Karpas-422 (cell line): ENCODE data around the gene C16orf87. TPM values are rescaled to one million over a fixed set of nuclear protein-coding genes. Genes with fewer than 3 reads are reported as not detected.
"Not testable (repeated sequence)": the region's sequence is repeated elsewhere in the genome, so short reads cannot be mapped to it uniquely, and the experiment has no call there.

Experiments used
- DNase-seq: peaks from one replicate; pipeline ENCODE4 v3.0.0-alpha.2; 2015
- H2AFZ ChIP-seq: fragments of 200-600 bp; sonication (generic); 2 replicates; pipeline ENCODE4 v1.6.1; 2014; ENCODE audit warnings: antibody characterized with exemption, low read length, mixed read lengths
- H3K27ac ChIP-seq: fragments of 200-600 bp; sonication (generic); 2 replicates; pipeline ENCODE4 v1.5.1; 2014; ENCODE audit warnings: mild to moderate bottlenecking, low read length, moderate library complexity
- H3K27me3 ChIP-seq: fragments of 200-600 bp; sonication (generic); 2 replicates; pipeline ENCODE4 v1.6.1; 2014; ENCODE audit warnings: low read length, mixed read lengths
- H3K36me3 ChIP-seq: fragments of 200-600 bp; sonication (generic); 2 replicates; pipeline ENCODE4 v1.6.1; 2014; ENCODE audit warnings: low read length, mixed read lengths; ENCODE audit not compliant: insufficient read depth
- H3K4me1 ChIP-seq: fragments of 200-600 bp; sonication (generic); 2 replicates; pipeline ENCODE4 v1.6.1; 2014; ENCODE audit warnings: mild to moderate bottlenecking, low read length, mixed read lengths
- H3K4me2 ChIP-seq: fragments of 200-600 bp; sonication (generic); 2 replicates; pipeline ENCODE4 v1.6.1; 2014; ENCODE audit warnings: low read length, low read depth, mild to moderate bottlenecking; ENCODE audit not compliant: poor library complexity, severe bottlenecking
- H3K4me3 ChIP-seq: fragments of 200-600 bp; sonication (generic); 2 replicates; pipeline ENCODE4 v1.5.1; 2014; ENCODE audit warnings: mild to moderate bottlenecking, antibody characterized with exemption, low read length, mixed read lengths
- H3K79me2 ChIP-seq: fragments of 200-600 bp; sonication (generic); 2 replicates; pipeline ENCODE4 v1.6.1; 2014; ENCODE audit warnings: mild to moderate bottlenecking, low read length, mixed read lengths
- H3K9ac ChIP-seq: fragments of 200-600 bp; sonication (generic); 2 replicates; pipeline ENCODE4 v1.6.0; 2014; ENCODE audit warnings: low read length
- H3K9me2 ChIP-seq: fragments of 200-600 bp; sonication (generic), shearing (Covaris generic); replicated peaks from 2 replicates; pipeline ENCODE4 v1.6.0; 2014; ENCODE audit warnings: mild to moderate bottlenecking, low read length, moderate library complexity; ENCODE audit not compliant: insufficient read depth
- H3K9me3 ChIP-seq: fragments of 300-700, 200-600 bp; sonication (generic); 2 replicates; pipeline ENCODE4 v1.6.1; 2014; ENCODE audit warnings: low read length, mixed read lengths
- H4K20me1 ChIP-seq: fragments of 200-600 bp; sonication (generic); 2 replicates; pipeline ENCODE4 v1.6.1; 2014; ENCODE audit warnings: mild to moderate bottlenecking, antibody characterized with exemption, low read length, low read depth; ENCODE audit not compliant: insufficient read depth
- total RNA-seq: library from RNA; depleted of rRNA; stranded (reverse); fragments of >200 nt; shearing (Covaris generic); gene quantifications from 2 replicates; pipeline ENCODE4 v1.2.3, GENCODE V29; 2014; ENCODE audit warnings: low replicate concordance; rRNA removed

The C16orf87 gene, protein sequence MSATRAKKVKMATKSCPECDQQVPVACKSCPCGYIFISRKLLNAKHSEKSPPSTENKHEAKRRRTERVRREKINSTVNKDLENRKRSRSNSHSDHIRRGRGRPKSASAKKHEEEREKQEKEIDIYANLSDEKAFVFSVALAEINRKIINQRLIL
- 25.3 and 37.8 TPM in 2 replicates for total RNA-seq

GRCh38 chr16:46830902-46831647, at the start of gene C16orf87:
Gene C16orf87 (minus strand): TSS chr16:46831180. CDS start chr16:46831149, 31 bp downstream.
- peaks cover 3% of the 10 kb centered on the region; the same call in 1 of the 2 replicates for H4K20me1 ChIP-seq
- no peaks in the 10 kb centered on the region for H3K27me3 ChIP-seq
- peak within 1 kb of the TSS; percentile 47; the same call in 1 of the 2 replicates for H2AFZ ChIP-seq

DNA sequence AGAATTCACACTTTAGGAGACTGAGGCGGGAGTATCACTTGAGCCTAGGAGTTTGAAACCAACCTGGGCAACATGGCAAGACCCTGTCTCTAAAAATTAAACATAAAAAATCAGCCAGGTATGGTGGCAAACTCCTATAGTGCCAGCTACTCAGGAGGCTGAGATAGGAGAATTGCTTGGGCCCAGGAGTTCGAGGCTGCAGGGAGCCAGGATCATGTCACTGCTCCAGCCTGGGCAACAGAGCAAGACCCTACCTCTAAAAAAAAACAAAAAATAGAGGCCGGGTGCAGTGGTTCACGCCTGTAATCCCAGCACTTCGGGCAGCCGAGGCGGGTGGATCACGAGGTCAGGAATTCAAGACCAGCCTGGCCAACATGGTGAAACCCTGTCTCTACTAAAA, 44.3 kb upstream of the C16orf87 start:
- no peak overlapping the region for H3K27ac ChIP-seq
- H3K4me2 ChIP-seq: no peak overlapping the region
- H3K79me2 ChIP-seq: no peaks in the 10 kb centered on the region
- DNase-seq: no peak
- no peak overlapping the region for H2AFZ ChIP-seq
- H3K9ac ChIP-seq: no peak overlapping the region
- H3K4me1 ChIP-seq: peaks cover 3% of the 10 kb centered on the region; the same call in 1 of the 2 replicates
- H3K36me3 ChIP-seq: no peaks in the 10 kb centered on the region
- H3K9me2 ChIP-seq: no peaks in the 10 kb centered on the region
- H4K20me1 ChIP-seq: no peaks in the 10 kb centered on the region
- H3K9me3 ChIP-seq: no peaks in the 10 kb centered on the region
- H3K4me3 ChIP-seq: no peak overlapping the region
- H3K27me3 ChIP-seq: no peaks in the 10 kb centered on the region

More at GRCh38 chr16:46830902-46831647, at the start of gene C16orf87:
- peak within 1 kb of the TSS; percentile 90 for H3K27ac ChIP-seq
- H3K9me3 ChIP-seq: no peaks in the 10 kb centered on the region
- H3K4me2 ChIP-seq: peak within 1 kb of the TSS; percentile 82
- peaks cover 70% of the 10 kb centered on the region for H3K4me1 ChIP-seq
- DNase-seq: peak; percentile 98
- peak within 1 kb of the TSS; percentile 93 for H3K4me3 ChIP-seq
- no peaks in the 10 kb centered on the region for H3K9me2 ChIP-seq
- peak within 1 kb of the TSS; percentile 93 for H3K9ac ChIP-seq
- H3K79me2 ChIP-seq: peaks cover 48% of the 10 kb centered on the region
- peaks cover 6% of the 10 kb centered on the region; the same call in 1 of the 2 replicates for H3K36me3 ChIP-seq

DNA sequence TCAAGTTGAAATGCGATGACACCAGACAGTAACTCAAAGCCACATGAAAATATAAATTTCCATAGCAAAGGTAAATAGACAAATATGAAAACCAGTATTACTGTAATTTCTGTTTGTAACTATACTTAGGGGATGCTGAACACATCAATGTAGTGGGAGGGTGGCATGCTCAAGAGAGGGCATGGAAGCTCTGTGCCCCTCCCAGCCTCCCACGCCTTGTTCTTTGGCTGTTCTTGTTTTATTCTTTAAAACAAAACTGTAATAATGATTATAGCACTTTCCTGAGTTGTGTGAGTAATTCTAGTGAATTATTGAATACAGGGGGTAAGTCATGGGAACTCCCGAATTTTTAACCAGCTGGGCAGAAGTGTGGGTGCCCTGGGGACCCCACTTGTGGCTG, 42.2 kb upstream of the C16orf87 start:
- H3K79me2 ChIP-seq: no peaks in the 10 kb centered on the region
- no peaks in the 10 kb centered on the region for H3K36me3 ChIP-seq
- no peak overlapping the region for H3K27ac ChIP-seq
- DNase-seq: no peak
- no peaks in the 10 kb centered on the region for H3K9me2 ChIP-seq
- no peak overlapping the region for H3K9ac ChIP-seq
- H3K4me3 ChIP-seq: no peak overlapping the region
- no peak overlapping the region for H3K4me2 ChIP-seq
- H3K27me3 ChIP-seq: no peaks in the 10 kb centered on the region
- H3K4me1 ChIP-seq: peaks cover 1% of the 10 kb centered on the region; the same call in 1 of the 2 replicates
- H3K9me3 ChIP-seq: no peaks in the 10 kb centered on the region
- H2AFZ ChIP-seq: no peak overlapping the region
- H4K20me1 ChIP-seq: no peaks in the 10 kb centered on the region

GRCh38 chr16:46871597-46871996, 40.6 kb upstream of the C16orf87 start:
- DNase-seq: no peak
- no peaks in the 10 kb centered on the region for H3K4me1 ChIP-seq
- no peaks in the 10 kb centered on the region for H3K27me3 ChIP-seq
- no peaks in the 10 kb centered on the region for H3K36me3 ChIP-seq
- H3K4me2 ChIP-seq: no peak overlapping the region
- no peak overlapping the region for H3K27ac ChIP-seq
- no peak overlapping the region for H2AFZ ChIP-seq
- H3K9me2 ChIP-seq: no peaks in the 10 kb centered on the region
- no peaks in the 10 kb centered on the region for H3K9me3 ChIP-seq
- no peak overlapping the region for H3K9ac ChIP-seq
- no peaks in the 10 kb centered on the region for H4K20me1 ChIP-seq
- H3K4me3 ChIP-seq: no peak overlapping the region
- no peaks in the 10 kb centered on the region for H3K79me2 ChIP-seq

DNA sequence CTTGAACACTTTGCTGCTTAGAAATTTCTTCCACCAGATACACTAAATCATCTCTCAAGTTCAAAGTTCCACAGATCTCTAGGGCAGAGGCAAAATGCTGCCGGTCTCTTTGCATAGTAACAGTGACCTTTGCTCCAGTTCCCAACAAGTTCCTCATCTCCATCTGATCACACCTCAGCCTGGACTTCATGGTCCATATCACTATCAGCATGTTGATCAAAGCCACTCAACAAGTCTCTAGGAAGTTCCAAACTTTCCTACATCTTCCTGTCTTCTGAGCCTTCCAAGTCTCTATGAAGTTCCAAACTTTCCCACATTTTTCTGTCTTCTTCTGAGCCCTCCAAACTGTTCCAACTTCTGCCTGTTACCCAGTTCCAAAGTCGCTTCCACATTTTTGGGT, 37.9 kb upstream of the C16orf87 start:
- not testable (repeated sequence) for H3K4me2 ChIP-seq, H3K79me2 ChIP-seq, H3K27ac ChIP-seq, H3K9me2 ChIP-seq, H3K27me3 ChIP-seq, H3K4me3 ChIP-seq, H3K4me1 ChIP-seq, H2AFZ ChIP-seq, H3K9me3 ChIP-seq, H4K20me1 ChIP-seq, H3K36me3 ChIP-seq, DNase-seq, H3K9ac ChIP-seq

DNA sequence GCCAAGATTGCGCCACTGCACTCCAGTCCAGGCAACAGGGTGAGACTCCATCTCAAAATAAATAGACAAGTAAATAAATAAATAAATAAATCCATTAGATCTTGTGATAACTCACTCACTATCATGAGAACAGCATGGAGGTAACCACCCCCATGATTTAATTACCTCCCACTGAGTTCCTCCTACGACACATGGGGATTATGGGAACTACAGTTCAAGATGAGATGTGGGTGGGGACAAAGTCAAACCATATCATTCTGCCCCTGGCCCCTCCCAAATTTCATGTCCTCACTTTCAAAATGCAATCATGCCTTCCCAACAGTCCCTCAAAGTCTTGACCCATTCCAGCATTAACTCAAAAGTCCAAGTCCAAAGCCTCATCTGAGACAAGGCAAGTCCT, 36.5 kb upstream of the C16orf87 start:
- not testable (repeated sequence) for H3K4me2 ChIP-seq, H3K4me1 ChIP-seq, H4K20me1 ChIP-seq, H3K36me3 ChIP-seq, DNase-seq, H3K79me2 ChIP-seq, H3K9me3 ChIP-seq, H3K9ac ChIP-seq, H3K27ac ChIP-seq, H3K4me3 ChIP-seq, H2AFZ ChIP-seq, H3K9me2 ChIP-seq, H3K27me3 ChIP-seq

- Histone ChIP-seq H3K27me3 (no peaks in the 10 kb centered on the region), H3K79me2 (no peaks in the 10 kb centered on the region), H3K9me2 (no peaks in the 10 kb centered on the region), H2AFZ (no peak overlapping the region), H3K4me1 (no peaks in the 10 kb centered on the region), H3K4me2 (no peak overlapping the region), H3K27ac (no peak overlapping the region), H3K36me3 (no peaks in the 10 kb centered on the region), H3K9me3 (no peaks in the 10 kb centered on the region), H3K9ac (no peak overlapping the region), H3K4me3 (no peak overlapping the region), H4K20me1 (no peaks in the 10 kb centered on the region)
- no peak for DNase-seq
These were observed 35.3 kb upstream of the C16orf87 start for GRCh38 chr16:46866286-46866685.

DNA sequence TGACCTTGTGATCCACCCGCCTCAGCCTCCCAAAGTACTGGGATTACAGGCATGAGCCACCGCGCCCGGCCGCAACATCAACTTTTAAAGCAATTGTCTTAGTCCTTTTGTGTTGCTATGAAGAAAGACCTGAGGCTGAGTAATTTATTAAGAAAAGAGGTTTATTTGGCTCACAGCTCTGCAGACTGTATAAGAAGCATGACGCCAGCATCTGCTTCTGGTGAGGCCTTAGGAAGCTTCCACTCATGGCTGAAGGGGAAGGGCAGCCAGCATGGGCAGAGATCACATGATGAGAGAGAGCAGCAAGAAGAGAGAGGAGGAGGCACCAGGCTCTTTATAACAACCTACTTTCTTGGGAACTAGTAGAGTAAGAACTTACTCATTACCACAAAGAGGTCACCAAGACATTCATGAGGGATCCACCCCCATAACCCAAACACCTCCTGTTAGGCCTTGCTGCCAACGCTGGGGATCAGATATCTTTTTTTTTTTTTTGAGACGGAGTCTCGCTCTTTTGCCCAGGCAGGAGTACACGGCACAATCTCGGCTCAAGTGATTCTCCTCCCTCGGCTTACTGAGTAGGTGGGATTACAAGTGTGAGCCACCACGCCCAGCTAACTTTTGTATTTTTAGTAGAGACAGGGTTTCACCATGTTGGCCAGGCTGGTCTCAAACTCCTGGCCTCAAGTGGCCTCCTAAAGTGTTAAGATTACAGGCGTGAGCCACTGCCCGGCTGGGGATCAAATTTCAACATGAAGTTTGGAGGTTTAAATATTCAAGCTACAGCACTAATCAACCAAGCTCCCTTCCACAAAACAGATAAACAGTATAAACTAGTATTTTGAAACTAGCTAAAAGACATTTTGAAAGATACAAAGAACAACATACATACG, 31.8 kb upstream of the C16orf87 start:
- Histone ChIP-seq H3K9me3 (no peaks in the 10 kb centered on the region), H3K27ac (no peak overlapping the region), H4K20me1 (no peaks in the 10 kb centered on the region), H3K27me3 (no peaks in the 10 kb centered on the region), H3K4me3 (no peak overlapping the region), H3K9me2 (no peaks in the 10 kb centered on the region), H3K9ac (no peak overlapping the region), H3K36me3 (no peaks in the 10 kb centered on the region), H3K4me1 (no peaks in the 10 kb centered on the region), H3K79me2 (no peaks in the 10 kb centered on the region), H3K4me2 (no peak overlapping the region), H2AFZ (no peak overlapping the region)
- no peak for DNase-seq
